WTC11 (cell line): ENCODE measurements around the gene NPIPB6.
"Not testable (repeated sequence)": the region's sequence is repeated elsewhere in the genome, so short reads cannot be mapped to it uniquely, and the experiment has no call there.

ENCODE experiments used
- ATF2 ChIP-seq: sonication (generic); formaldehyde crosslinking; IDR thresholded peaks from 2 replicates; pipeline ENCODE4 v1.8.1; 2022; ENCODE audit warnings: low read depth, missing genetic modification reagents, borderline replicate concordance
- ATF3 ChIP-seq: sonication (generic); formaldehyde crosslinking; conservative IDR thresholded peaks from 2 replicates; pipeline ENCODE4 v1.8.1; 2022; ENCODE audit warnings: mild to moderate bottlenecking, missing genetic modification reagents
- CTCF ChIP-seq: fragments of 200-600 bp; IDR thresholded peaks from 2 replicates; pipeline ENCODE4 v1.8.0; 2022; ENCODE audit warnings: antibody characterized with exemption
- ESRRA ChIP-seq: sonication (generic); formaldehyde crosslinking; IDR thresholded peaks from 2 replicates; pipeline ENCODE4 v1.8.1; 2022; ENCODE audit warnings: mild to moderate bottlenecking, missing genetic modification reagents, borderline replicate concordance
- ETV6 ChIP-seq: sonication (generic); formaldehyde crosslinking; IDR thresholded peaks from 2 replicates; pipeline ENCODE4 v1.8.1; 2022; ENCODE audit warnings: mild to moderate bottlenecking, missing genetic modification reagents
- FOXK1 ChIP-seq: sonication (generic); formaldehyde crosslinking; IDR thresholded peaks from 2 replicates; pipeline ENCODE4 v1.8.0; 2022; ENCODE audit warnings: mild to moderate bottlenecking, moderate library complexity, missing genetic modification reagents
- MAX ChIP-seq: sonication (generic); formaldehyde crosslinking; IDR thresholded peaks from 2 replicates; pipeline ENCODE4 v1.8.0; 2022; ENCODE audit warnings: mild to moderate bottlenecking, missing genetic modification reagents
- RELA ChIP-seq: sonication (generic); formaldehyde crosslinking; IDR thresholded peaks from 2 replicates; pipeline ENCODE4 v1.8.1; 2022; ENCODE audit warnings: missing genetic modification reagents, mild to moderate bottlenecking, borderline replicate concordance
- USF1 ChIP-seq: sonication (generic); formaldehyde crosslinking; IDR thresholded peaks from 2 replicates; pipeline ENCODE4 v1.8.0; 2022; ENCODE audit warnings: mild to moderate bottlenecking, missing genetic modification reagents
- USF2 ChIP-seq: sonication (generic); formaldehyde crosslinking; IDR thresholded peaks from 2 replicates; pipeline ENCODE4 v1.8.1; 2023; ENCODE audit warnings: mild to moderate bottlenecking, missing genetic modification reagents, moderate library complexity
- ZBTB43 ChIP-seq: sonication (generic); formaldehyde crosslinking; IDR thresholded peaks from 2 replicates; pipeline ENCODE4 v1.8.1; 2023; ENCODE audit warnings: mild to moderate bottlenecking, missing genetic modification reagents

GRCh38 chr16:28392054-28392453, 28.7 kb upstream of the NPIPB6 start:
- not testable (repeated sequence) for TF ChIP-seq CTCF; ATF2 (CRISPR knock-in tag); FOXK1 (CRISPR knock-in tag); USF1 (CRISPR knock-in tag); ATF3; ETV6 (CRISPR knock-in tag); ZBTB43 (CRISPR knock-in tag); RELA (CRISPR knock-in tag); USF2; ESRRA (CRISPR knock-in tag); MAX (CRISPR knock-in tag)
